GM04504 (cell line): ENCODE results near the gene TBC1D2B.

Experiments
- DNase-seq: peaks from one replicate; pipeline ENCODE4 v3.0.0-alpha.2; 2012; ENCODE audit warnings: low read depth

The TBC1D2B gene

GRCh38 chr15:78072080-78072892 lies 5.2 kb downstream of the TBC1D2B start:
- DNase-seq, result peak; percentile 87

GRCh38 chr15:78071383-78071782 lies 6.1 kb downstream of the TBC1D2B start:
- no peak for DNase-seq

- no peak for DNase-seq
Measured at GRCh38 chr15:78070049-78070700, 7.3 kb downstream of the TBC1D2B start.

- no peak for DNase-seq
Measured at GRCh38 chr15:78069462-78070029, 8.0 kb downstream of the TBC1D2B start.

- no peak for DNase-seq
Measured at GRCh38 chr15:78069052-78069414, 8.5 kb downstream of the TBC1D2B start.

- no peak for DNase-seq
Measured at GRCh38 chr15:78067328-78068228, 9.9 kb downstream of the TBC1D2B start.

- DNase-seq, result no peak
Measured at GRCh38 chr15:78065973-78066946, 11.3 kb downstream of the TBC1D2B start.

GRCh38 chr15:78065284-78065872 lies 12.1 kb downstream of the TBC1D2B start:
- peak; percentile 98 for DNase-seq

GRCh38 chr15:78064544-78064943 lies 13.0 kb downstream of the TBC1D2B start:
- no peak for DNase-seq

GRCh38 chr15:78063970-78064385 lies 13.5 kb downstream of the TBC1D2B start:
- no peak for DNase-seq

- DNase-seq, result no peak
Measured at GRCh38 chr15:78063217-78063616, 14.3 kb downstream of the TBC1D2B start.

GRCh38 chr15:78061963-78062427 lies 15.5 kb downstream of the TBC1D2B start:
- DNase-seq, result no peak

GRCh38 chr15:78060232-78060631 lies 17.3 kb downstream of the TBC1D2B start:
- no peak for DNase-seq

- DNase-seq, result no peak
Measured at GRCh38 chr15:78059110-78059839, 18.2 kb downstream of the TBC1D2B start.

- DNase-seq, result no peak
Measured at GRCh38 chr15:78058401-78058935, 19.0 kb downstream of the TBC1D2B start.

GRCh38 chr15:78057803-78058202 lies 19.7 kb downstream of the TBC1D2B start:
- DNase-seq, result no peak

- no peak for DNase-seq
Measured at GRCh38 chr15:78056714-78057269, 20.7 kb downstream of the TBC1D2B start.

- no peak for DNase-seq
Measured at GRCh38 chr15:78055919-78056713, 21.4 kb downstream of the TBC1D2B start.
